ENCODE measurements around the gene RPL11. TPM values are rescaled to one million over a fixed set of nuclear protein-coding genes. Genes with fewer than 3 reads are reported as not detected.
A peak's percentile ranks its signal among the peaks of the same experiment; 100 is the strongest.

RPL11 gene
- total and polyA plus RNA-seq, 10 donors: 864 to 6,089 (median 1,132) TPM

- 8 to 15% (median 13%) methylated on average over 17 of the region's 17 CpGs for WGBS, 5 donors
- no peak for TF ChIP-seq CTCF (IDR thresholded peaks at IDR 0.05 in 8 of 11, conservative IDR thresholded peaks at IDR 0.05 in 3 of 11)
- no peak for TF ChIP-seq POLR2A (IDR thresholded peaks at IDR 0.05)
- no peak for TF ChIP-seq POLR2AphosphoS5 (IDR thresholded peaks at IDR 0.05)
- peaks cover 0 to 51% (median 46%) of the 10 kb centered on the region in 6 donors for H3K36me3 ChIP-seq
- H3K27me3 ChIP-seq (replicated peaks in 1 of 7): no peaks in the 10 kb centered on the region
- peak overlapping the region; percentile 84 to 93 (median 86) for H3K27ac ChIP-seq
- peaks cover 0 to 8% (median 6%) of the 10 kb centered on the region in 8 donors for H3K9me3 ChIP-seq
- H3K4me3 ChIP-seq: peak overlapping the region; percentile 60 to 87 (median 78)
- H3K4me1 ChIP-seq: peaks cover 20 to 61% (median 56%) of the 10 kb centered on the region in 6 donors
- no peak for DNase-seq
- intact Hi-C loops (cut with DNase I; ENCODE audit: low total_unique reads): loop anchor here (10.0 kb wide), 1 partner anchor 52 kb away; the partner anchor contains the start of gene ELOA
These were observed 784 bp downstream of the RPL11 start for GRCh38 chr1:23692308-23692871.

- intact Hi-C loops (cut with DNase I; ENCODE audit: low total_unique reads): loop anchor here (10.0 kb wide), 1 partner anchor 51 kb away; the partner anchor contains the start of gene ELOA
- TF ChIP-seq POLR2A (IDR thresholded peaks at IDR 0.05): no peak
- TF ChIP-seq POLR2AphosphoS5 (IDR thresholded peaks at IDR 0.05): no peak
- TF ChIP-seq CTCF (IDR thresholded peaks at IDR 0.05 in 8 of 11, conservative IDR thresholded peaks at IDR 0.05 in 3 of 11): no peak
- peaks cover 0 to under 1% (median 0%) of the 10 kb centered on the region in 8 donors for H3K9me3 ChIP-seq
- WGBS, 5 donors: 54 to 80% (median 63%) methylated on average over 2 of the region's 2 CpGs
- no peak for DNase-seq
- H3K27me3 ChIP-seq (replicated peaks in 1 of 7): no peaks in the 10 kb centered on the region
- peak overlapping the region in 3 of 8 donors; percentile 82 to 87 (median 87) for H3K4me3 ChIP-seq
- H3K36me3 ChIP-seq: peaks cover 0 to 63% (median 58%) of the 10 kb centered on the region in 6 donors
- H3K4me1 ChIP-seq: peaks cover 20 to 71% (median 65%) of the 10 kb centered on the region in 6 donors
- no peak overlapping the region for H3K27ac ChIP-seq
These were observed 2.0 kb downstream of the RPL11 start for GRCh38 chr1:23693599-23693998.

- no peaks in the 10 kb centered on the region for H3K27me3 ChIP-seq (replicated peaks in 1 of 7)
- peaks cover 20 to 79% (median 67%) of the 10 kb centered on the region in 6 donors for H3K4me1 ChIP-seq
- intact Hi-C loops (cut with DNase I; ENCODE audit: low total_unique reads): loop anchor here (10.0 kb wide), 1 partner anchor 50 kb away; the partner anchor contains the start of gene ELOA
- 42 to 74% (median 63%) methylated on average over 3 of the region's 3 CpGs for WGBS, 5 donors
- no peak for DNase-seq
- H3K9me3 ChIP-seq: no peaks in the 10 kb centered on the region
- H3K27ac ChIP-seq: no peak overlapping the region
- peaks cover 0 to 70% (median 63%) of the 10 kb centered on the region in 6 donors for H3K36me3 ChIP-seq
- TF ChIP-seq POLR2A (IDR thresholded peaks at IDR 0.05) (no peak), POLR2AphosphoS5 (IDR thresholded peaks at IDR 0.05) (no peak), CTCF (IDR thresholded peaks at IDR 0.05 in 8 of 11, conservative IDR thresholded peaks at IDR 0.05 in 3 of 11) (no peak)
- H3K4me3 ChIP-seq: no peak overlapping the region
These were observed 2.8 kb downstream of the RPL11 start for GRCh38 chr1:23694371-23694770.

- TF ChIP-seq POLR2AphosphoS5 (IDR thresholded peaks at IDR 0.05) (no peak), CTCF (IDR thresholded peaks at IDR 0.05 in 8 of 11, conservative IDR thresholded peaks at IDR 0.05 in 3 of 11) (no peak), POLR2A (IDR thresholded peaks at IDR 0.05) (no peak)
- Histone ChIP-seq H3K9me3 (no peaks in the 10 kb centered on the region), H3K4me1 (peaks cover 20 to 86% (median 67%) of the 10 kb centered on the region in 6 donors)
These were observed 4.1 kb downstream of the RPL11 start for GRCh38 chr1:23695667-23696066.

More at GRCh38 chr1:23695667-23696066, 4.1 kb downstream of the RPL11 start:
- intact Hi-C loops (cut with DNase I; ENCODE audit: low total_unique reads): loop anchor here (10.0 kb wide), 1 partner anchor 49 kb away; the partner anchor contains the start of gene ELOA
- H3K27ac ChIP-seq: no peak overlapping the region
- no peaks in the 10 kb centered on the region for H3K27me3 ChIP-seq (replicated peaks in 1 of 7)
- 97 to 99% (median 98%) methylated on average over 3 of the region's 3 CpGs for WGBS, 5 donors
- H3K4me3 ChIP-seq: no peak overlapping the region
- no peak for DNase-seq
- H3K36me3 ChIP-seq: peaks cover 7 to 83% (median 76%) of the 10 kb centered on the region in 6 donors
